Measurements from ENCODE around the gene JAG2. TPM values are rescaled to one million over a fixed set of nuclear protein-coding genes. Genes with fewer than 3 reads are reported as not detected.

JAG2 gene
- total and polyA plus RNA-seq, 10 donors, result 3.0 to 14.3 (median 6.4) TPM

- Histone ChIP-seq H3K36me3 (peaks cover 0 to 55% (median 33%) of the 10 kb centered on the region in 6 donors), H3K4me1 (peaks cover 11 to 55% (median 30%) of the 10 kb centered on the region in 6 donors), H3K27ac (no peak overlapping the region), H3K9me3 (no peaks in the 10 kb centered on the region), H3K27me3 (replicated peaks in 1 of 7) (peaks cover 0 to 8% (median 0%) of the 10 kb centered on the region in 7 donors), H3K4me3 (no peak overlapping the region)
- intact Hi-C loops (cut with DNase I; ENCODE audit: low total_unique reads), result no loop called here
- TF ChIP-seq POLR2A (IDR thresholded peaks at IDR 0.05), result no peak
- TF ChIP-seq POLR2AphosphoS5 (IDR thresholded peaks at IDR 0.05), result no peak
- no peak for TF ChIP-seq CTCF (IDR thresholded peaks at IDR 0.05 in 8 of 11, conservative IDR thresholded peaks at IDR 0.05 in 3 of 11)
- no peak for DNase-seq
- 91 to 97% (median 93%) methylated on average over 5 to 8 of the region's 8 CpGs for WGBS, 5 donors
Observed at GRCh38 chr14:105209091-105209490, 40.5 kb upstream of the JAG2 start.

DNA sequence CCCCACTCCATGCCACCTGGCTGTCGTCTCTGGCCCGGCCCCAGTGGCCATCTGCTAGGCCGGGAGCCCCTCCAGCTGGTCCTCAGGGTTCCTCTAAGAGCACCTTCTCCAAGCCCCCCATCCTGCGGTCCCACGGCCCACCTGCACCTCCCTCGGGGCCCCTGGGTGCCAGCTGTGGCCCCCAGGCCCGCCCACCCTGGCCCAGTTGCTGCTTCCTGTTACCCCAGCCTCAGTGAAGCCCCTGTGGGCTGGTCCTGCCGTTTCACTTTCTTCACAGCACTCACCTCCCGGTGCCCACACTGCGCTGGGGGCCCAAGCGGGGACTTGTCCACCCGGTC, 40.1 kb upstream of the JAG2 start:
- intact Hi-C loops (cut with DNase I; ENCODE audit: low total_unique reads), result no loop called here
- DNase-seq, result no peak
- Histone ChIP-seq H3K27me3 (replicated peaks in 1 of 7) (peaks cover 0 to 12% (median 0%) of the 10 kb centered on the region in 7 donors), H3K4me3 (no peak overlapping the region), H3K9me3 (no peaks in the 10 kb centered on the region), H3K4me1 (peaks cover 11 to 55% (median 27%) of the 10 kb centered on the region in 6 donors), H3K36me3 (peaks cover 0 to 51% (median 31%) of the 10 kb centered on the region in 6 donors), H3K27ac (no peak overlapping the region)
- 85 to 93% (median 87%) methylated on average over 12 of the region's 12 CpGs for WGBS, 5 donors
- TF ChIP-seq CTCF (IDR thresholded peaks at IDR 0.05 in 8 of 11, conservative IDR thresholded peaks at IDR 0.05 in 3 of 11) (no peak), POLR2AphosphoS5 (IDR thresholded peaks at IDR 0.05) (no peak), POLR2A (IDR thresholded peaks at IDR 0.05) (no peak)

DNA sequence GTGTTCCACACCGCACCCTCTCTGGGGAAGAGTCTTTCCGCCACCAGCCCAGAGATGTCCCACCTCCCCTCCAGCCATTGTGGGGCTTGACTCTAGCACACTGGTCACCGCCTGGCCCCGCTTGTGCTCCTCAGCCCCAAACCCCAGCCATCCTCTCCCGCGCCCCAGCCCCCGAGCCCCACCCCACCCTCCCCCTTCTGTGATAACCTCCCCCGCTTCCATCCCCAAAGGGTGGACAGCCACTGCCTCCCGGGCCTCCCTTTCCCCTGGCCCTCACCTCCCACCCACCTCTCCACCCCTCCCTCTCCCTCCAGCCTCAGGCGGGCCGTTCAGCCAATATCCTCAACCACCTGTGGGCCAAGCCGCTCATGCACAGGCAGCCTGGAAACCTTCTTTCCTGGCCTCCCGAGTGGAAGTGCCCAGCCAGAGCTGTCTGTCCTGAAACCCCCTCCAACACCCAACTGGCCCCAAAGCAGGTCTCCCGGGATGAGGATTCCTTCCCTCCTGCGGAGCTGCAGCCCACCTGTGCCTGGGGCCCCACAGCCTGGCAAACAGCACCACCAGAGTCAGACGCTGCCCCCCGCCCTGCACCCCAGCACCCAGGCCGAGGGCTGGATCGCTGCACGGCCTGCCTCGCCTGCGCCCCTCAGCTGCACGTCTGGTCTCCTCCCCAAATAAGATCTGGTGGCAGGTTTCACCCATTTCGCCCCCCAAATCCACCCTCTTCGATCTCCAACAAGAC, 39.6 kb upstream of the JAG2 start:
- Histone ChIP-seq H3K4me3 (no peak overlapping the region), H3K36me3 (peaks cover 0 to 46% (median 28%) of the 10 kb centered on the region in 6 donors), H3K4me1 (peaks cover 10 to 54% (median 23%) of the 10 kb centered on the region in 6 donors), H3K9me3 (no peaks in the 10 kb centered on the region), H3K27ac (no peak overlapping the region), H3K27me3 (replicated peaks in 1 of 7) (peaks cover 0 to 17% (median 0%) of the 10 kb centered on the region in 7 donors)
- DNase-seq, result no peak
- intact Hi-C loops (cut with DNase I; ENCODE audit: low total_unique reads), result no loop called here
- WGBS, 5 donors, result 90 to 94% (median 91%) methylated on average over 24 to 25 of the region's 25 CpGs
- TF ChIP-seq POLR2AphosphoS5 (IDR thresholded peaks at IDR 0.05) (peak in 1 of 3 donors; percentile 8), POLR2A (IDR thresholded peaks at IDR 0.05) (no peak)

- Histone ChIP-seq H3K27me3 (replicated peaks in 1 of 7) (peaks cover 0 to 23% (median under 1%) of the 10 kb centered on the region in 7 donors), H3K4me1 (peaks cover 12 to 55% (median 25%) of the 10 kb centered on the region in 6 donors), H3K36me3 (peaks cover 0 to 39% (median 23%) of the 10 kb centered on the region in 6 donors), H3K27ac (no peak overlapping the region), H3K4me3 (no peak overlapping the region), H3K9me3 (no peaks in the 10 kb centered on the region)
- DNase-seq, result no peak
- TF ChIP-seq POLR2AphosphoS5 (IDR thresholded peaks at IDR 0.05) (peak in 1 of 3 donors; percentile 32), POLR2A (IDR thresholded peaks at IDR 0.05) (no peak)
- intact Hi-C loops (cut with DNase I; ENCODE audit: low total_unique reads), result no loop called here
- WGBS, 5 donors, result 68 to 91% (median 85%) methylated on average over 10 to 13 of the region's 13 CpGs
Observed at GRCh38 chr14:105207460-105207901, 38.9 kb upstream of the JAG2 start.

DNA sequence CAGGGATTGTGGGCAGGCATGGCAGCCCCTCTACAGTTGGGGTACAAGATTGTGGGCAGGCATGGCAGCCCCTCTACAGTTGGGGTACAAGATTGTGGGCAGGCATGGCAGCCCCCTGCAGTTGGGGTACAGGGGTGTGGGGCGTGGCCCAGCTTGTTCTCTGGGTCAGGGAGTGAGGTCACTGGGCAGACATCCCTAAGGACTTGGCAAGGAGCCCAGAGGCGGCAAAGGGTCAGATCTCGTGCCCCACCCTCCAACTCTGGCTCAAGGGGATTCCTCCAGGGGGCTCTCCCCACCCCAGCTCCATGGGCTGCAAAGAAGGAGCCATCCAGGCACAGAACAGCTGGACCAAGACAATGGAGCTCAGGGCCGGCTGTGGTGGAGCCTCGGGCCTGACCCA, 38.3 kb upstream of the JAG2 start:
- H3K27me3 ChIP-seq (replicated peaks in 1 of 7), result peaks cover 0 to 29% (median 6%) of the 10 kb centered on the region in 7 donors
- H3K4me1 ChIP-seq, result peaks cover 16 to 56% (median 29%) of the 10 kb centered on the region in 6 donors
- intact Hi-C loops (cut with DNase I; ENCODE audit: low total_unique reads), result no loop called here
- H3K36me3 ChIP-seq, result peaks cover 0 to 33% (median 22%) of the 10 kb centered on the region in 6 donors
- WGBS, 5 donors, result 42 to 88% (median 63%) methylated on average over 1 to 5 of the region's 5 CpGs
- no peak overlapping the region for H3K27ac ChIP-seq
- no peaks in the 10 kb centered on the region for H3K9me3 ChIP-seq
- DNase-seq, result no peak
- no peak overlapping the region for H3K4me3 ChIP-seq
- TF ChIP-seq POLR2AphosphoS5 (IDR thresholded peaks at IDR 0.05) (no peak), CTCF (IDR thresholded peaks at IDR 0.05 in 8 of 11, conservative IDR thresholded peaks at IDR 0.05 in 3 of 11) (no peak), POLR2A (IDR thresholded peaks at IDR 0.05) (no peak)

Data from spleen (tissue), 11 donors.